Nephron (organoid): ENCODE results near the gene SRPX2.

Experiments used
- H3K27ac Mint-ChIP-seq, 3 experiments: 2 replicates each; pipeline ENCODE4 v1.8.0; 2020; ENCODE audit warnings: mixed read lengths in 3 of 3, mild to moderate bottlenecking in 2 of 3, moderate library complexity in 1 of 3
- H3K27me3 Mint-ChIP-seq: 2 replicates; pipeline ENCODE4 v1.8.0; 2021; ENCODE audit warnings: low read depth, mild to moderate bottlenecking, moderate library complexity, mixed read lengths
- H3K36me3 Mint-ChIP-seq: 2 replicates; pipeline ENCODE4 v1.8.0; 2020; ENCODE audit warnings: low read depth, mixed read lengths
- H3K4me1 Mint-ChIP-seq: 2 replicates; pipeline ENCODE4 v1.8.0; 2020; ENCODE audit warnings: mixed read lengths
- H3K4me3 Mint-ChIP-seq, 3 experiments: 2 replicates each; pipeline ENCODE4 v1.8.0; 2020; ENCODE audit warnings: mild to moderate bottlenecking in 3 of 3, mixed read lengths in 3 of 3, moderate library complexity in 2 of 3
- H3K9me3 Mint-ChIP-seq: 2 replicates; pipeline ENCODE4 v1.8.0; 2020; ENCODE audit warnings: mixed read lengths
- CTCF ChIP-seq, 3 experiments: fragments of 200-600 bp; sonication (generic); IDR thresholded peaks; one replicate each; pipeline ENCODE4 v1.5.0; 2021; ENCODE audit warnings: antibody characterized with exemption in 3 of 3; ENCODE audit not compliant: unreplicated experiment in 3 of 3

Gene SRPX2

GRCh38 chrX:100606753-100607152 is 37.2 kb upstream of the SRPX2 start:
- Mint-ChIP-seq H3K4me1 (peaks cover 7% of the 10 kb centered on the region), H3K4me3 (no peak overlapping the region), H3K27ac (no peak overlapping the region), H3K9me3 (no peaks in the 10 kb centered on the region), H3K27me3 (no peaks in the 10 kb centered on the region), H3K36me3 (no peaks in the 10 kb centered on the region)
- TF ChIP-seq CTCF (IDR thresholded peaks at IDR 0.05; ENCODE audit: unreplicated experiment in 3 of 3): no peak

- H3K9me3 Mint-ChIP-seq: peaks cover 3% of the 10 kb centered on the region
- no peaks in the 10 kb centered on the region for H3K27me3 Mint-ChIP-seq
- H3K4me1 Mint-ChIP-seq: peaks cover 7% of the 10 kb centered on the region
- H3K27ac Mint-ChIP-seq: peak overlapping the region in 2 of 3 experiments; percentile 67 to 72
- no peaks in the 10 kb centered on the region for H3K36me3 Mint-ChIP-seq
- H3K4me3 Mint-ChIP-seq: no peak overlapping the region
- TF ChIP-seq CTCF (IDR thresholded peaks at IDR 0.05; ENCODE audit: unreplicated experiment in 3 of 3): peak; percentile 23 to 38 (median 30)
These were observed 34.4 kb upstream of the SRPX2 start for GRCh38 chrX:100609591-100609990.

- Mint-ChIP-seq H3K27ac (no peak overlapping the region), H3K27me3 (no peaks in the 10 kb centered on the region)
- no peak for TF ChIP-seq CTCF (IDR thresholded peaks at IDR 0.05; ENCODE audit: unreplicated experiment in 3 of 3)
These were observed 32.0 kb upstream of the SRPX2 start for GRCh38 chrX:100611951-100612350.

GRCh38 chrX:100615005-100615404 is 29.0 kb upstream of the SRPX2 start:
- Mint-ChIP-seq H3K36me3 (no peaks in the 10 kb centered on the region), H3K9me3 (peaks cover 3% of the 10 kb centered on the region), H3K4me3 (no peak overlapping the region), H3K27me3 (no peaks in the 10 kb centered on the region), H3K27ac (peak overlapping the region; percentile 79 to 85 (median 81)), H3K4me1 (peaks cover 4% of the 10 kb centered on the region)
- TF ChIP-seq CTCF (IDR thresholded peaks at IDR 0.05; ENCODE audit: unreplicated experiment in 3 of 3): peak; percentile 34 to 51 (median 46)

More at GRCh38 chrX:100611951-100612350, 32.0 kb upstream of the SRPX2 start:
- no peaks in the 10 kb centered on the region for H3K36me3 Mint-ChIP-seq
- peaks cover 3% of the 10 kb centered on the region for H3K9me3 Mint-ChIP-seq
- H3K4me3 Mint-ChIP-seq: no peak overlapping the region
- peaks cover 11% of the 10 kb centered on the region for H3K4me1 Mint-ChIP-seq

- H3K27ac Mint-ChIP-seq: no peak overlapping the region
- no peak for TF ChIP-seq CTCF (IDR thresholded peaks at IDR 0.05; ENCODE audit: unreplicated experiment in 3 of 3)
These were observed 21.0 kb upstream of the SRPX2 start for GRCh38 chrX:100623001-100623400.

GRCh38 chrX:100625985-100626491 is 18.0 kb upstream of the SRPX2 start:
- H3K27me3 Mint-ChIP-seq: no peaks in the 10 kb centered on the region
- H3K4me1 Mint-ChIP-seq: no peaks in the 10 kb centered on the region
- no peak for TF ChIP-seq CTCF (IDR thresholded peaks at IDR 0.05; ENCODE audit: unreplicated experiment in 3 of 3)
- peaks cover 8% of the 10 kb centered on the region for H3K9me3 Mint-ChIP-seq
- no peak overlapping the region for H3K4me3 Mint-ChIP-seq
- peaks cover 24% of the 10 kb centered on the region for H3K36me3 Mint-ChIP-seq
- no peak overlapping the region for H3K27ac Mint-ChIP-seq

More at GRCh38 chrX:100623001-100623400, 21.0 kb upstream of the SRPX2 start:
- Mint-ChIP-seq H3K27me3 (no peaks in the 10 kb centered on the region), H3K36me3 (peaks cover 6% of the 10 kb centered on the region), H3K9me3 (peaks cover 10% of the 10 kb centered on the region), H3K4me3 (no peak overlapping the region), H3K4me1 (no peaks in the 10 kb centered on the region)
